NCI-H446 treated with DMSO at 0.1 percent for 48 hours (cell line): ENCODE measurements around the gene USP8.
"Not testable (repeated sequence)": the region's sequence is repeated elsewhere in the genome, so short reads cannot be mapped to it uniquely, and the experiment has no call there.

Experiments
- DNase-seq: peaks from one replicate; lab custom pipeline; 2025; lab: John Stamatoyannopoulos, UW

The USP8 gene

GRCh38 chr15:50424066-50424890, at the start of gene USP8:
Gene USP8 (plus strand): TSS chr15:50424405. CDS start chr15:50439074, 14,669 bp downstream.
- peak; percentile 89 for DNase-seq

DNA sequence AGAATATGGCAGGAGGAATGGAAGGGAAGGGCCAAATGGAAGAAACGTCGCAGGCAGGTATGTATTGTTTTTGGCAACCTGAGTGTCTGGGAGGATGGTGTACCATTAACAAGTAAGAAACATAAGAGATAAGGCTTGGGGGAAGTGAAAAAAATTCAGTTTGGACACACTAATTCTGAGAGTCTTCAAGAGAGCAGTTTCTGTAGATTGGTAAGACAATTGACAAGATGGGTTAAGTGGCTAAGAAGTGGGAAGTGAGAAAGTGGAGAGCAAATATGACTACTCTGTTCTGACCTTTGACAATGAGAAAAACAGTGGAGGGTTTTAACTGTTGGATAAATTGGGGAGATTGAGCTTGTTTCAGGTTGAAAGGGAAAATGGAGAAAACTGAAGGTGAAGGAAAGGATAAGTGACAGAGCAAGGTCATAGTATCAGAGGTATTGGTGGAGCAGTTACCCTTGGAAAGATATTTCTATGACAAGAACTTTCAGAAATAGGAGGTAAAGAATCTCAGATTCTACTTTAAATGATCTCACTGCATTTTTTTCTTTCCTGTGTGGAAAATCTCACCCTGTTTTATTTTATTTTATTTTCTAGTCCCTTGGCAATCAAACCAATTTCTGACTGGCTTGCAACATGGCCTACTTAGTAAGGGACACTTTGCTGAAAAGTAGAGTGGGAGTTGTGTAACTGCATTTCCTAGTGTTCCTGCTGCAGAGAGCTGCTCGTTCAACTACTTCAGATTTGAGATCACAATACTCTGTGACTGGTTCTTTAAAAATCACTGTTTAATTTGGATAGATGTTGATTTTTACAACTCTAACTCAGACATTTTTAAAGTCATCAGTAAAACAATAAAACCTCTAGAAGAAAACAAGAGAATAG, 46.1 kb upstream of the USP8 start:
- no peak for DNase-seq

DNA sequence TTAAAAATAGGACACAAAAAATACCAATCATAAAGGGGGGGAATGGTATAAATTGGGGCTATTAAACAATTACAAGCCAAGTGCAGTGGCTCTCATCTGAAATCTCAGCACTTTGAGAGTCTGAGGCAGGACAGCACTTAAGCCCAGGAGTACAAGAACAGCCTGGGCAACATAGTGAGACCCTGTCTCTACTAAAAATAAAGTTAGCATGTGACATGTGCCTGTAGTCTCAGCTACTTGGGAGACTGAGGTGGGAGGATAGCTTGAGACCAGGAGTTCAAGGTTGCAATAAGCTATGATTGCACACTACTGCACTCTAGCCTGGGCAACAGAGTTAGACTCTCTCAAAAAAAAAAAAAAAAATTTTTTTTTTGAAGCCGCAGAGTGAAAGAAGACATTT, 45.4 kb upstream of the USP8 start:
- DNase-seq = no peak

- not testable (repeated sequence) for DNase-seq
Measured at GRCh38 chr15:50379413-50379812, 44.8 kb upstream of the USP8 start.

DNA sequence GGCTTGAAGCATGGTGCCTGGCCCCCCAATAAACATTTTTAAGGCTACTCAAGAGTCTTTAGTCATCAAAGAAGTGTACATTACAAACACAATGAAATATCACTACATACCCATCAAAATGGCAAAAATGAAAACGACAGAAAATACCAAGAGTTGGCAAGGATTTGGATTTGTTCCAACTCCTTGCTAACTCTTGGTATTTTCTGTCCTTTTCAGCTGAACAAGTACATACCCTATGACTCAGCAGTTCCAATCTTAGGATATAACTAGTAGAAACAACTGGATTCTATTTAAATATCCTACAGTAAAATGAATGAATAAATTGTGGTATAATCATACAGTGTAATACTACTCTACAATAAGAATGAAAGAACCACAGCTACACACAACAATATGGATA, 44.1 kb upstream of the USP8 start:
- DNase-seq = no peak

DNA sequence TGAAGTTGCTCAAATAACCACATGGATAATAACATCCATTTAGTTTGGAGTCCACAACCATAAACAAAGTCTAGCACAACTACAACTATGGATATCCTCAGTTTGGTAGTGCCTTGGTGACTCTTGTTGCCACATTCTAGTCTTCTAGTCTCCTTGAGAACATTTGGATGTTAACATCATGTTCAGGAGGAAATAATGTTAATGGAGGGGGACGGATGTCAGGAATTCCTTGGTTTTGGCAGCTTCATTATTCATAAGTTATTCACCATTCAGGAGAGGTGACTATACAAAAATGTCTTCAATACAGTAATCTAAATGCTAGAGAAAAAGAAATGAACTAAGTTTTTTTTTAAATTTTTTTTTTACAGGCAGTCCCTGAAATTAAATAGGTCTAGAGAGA, 42.8 kb upstream of the USP8 start:
- DNase-seq = no peak

GRCh38 chr15:50382408-50382807, 41.8 kb upstream of the USP8 start:
- DNase-seq = not testable (repeated sequence)

DNA sequence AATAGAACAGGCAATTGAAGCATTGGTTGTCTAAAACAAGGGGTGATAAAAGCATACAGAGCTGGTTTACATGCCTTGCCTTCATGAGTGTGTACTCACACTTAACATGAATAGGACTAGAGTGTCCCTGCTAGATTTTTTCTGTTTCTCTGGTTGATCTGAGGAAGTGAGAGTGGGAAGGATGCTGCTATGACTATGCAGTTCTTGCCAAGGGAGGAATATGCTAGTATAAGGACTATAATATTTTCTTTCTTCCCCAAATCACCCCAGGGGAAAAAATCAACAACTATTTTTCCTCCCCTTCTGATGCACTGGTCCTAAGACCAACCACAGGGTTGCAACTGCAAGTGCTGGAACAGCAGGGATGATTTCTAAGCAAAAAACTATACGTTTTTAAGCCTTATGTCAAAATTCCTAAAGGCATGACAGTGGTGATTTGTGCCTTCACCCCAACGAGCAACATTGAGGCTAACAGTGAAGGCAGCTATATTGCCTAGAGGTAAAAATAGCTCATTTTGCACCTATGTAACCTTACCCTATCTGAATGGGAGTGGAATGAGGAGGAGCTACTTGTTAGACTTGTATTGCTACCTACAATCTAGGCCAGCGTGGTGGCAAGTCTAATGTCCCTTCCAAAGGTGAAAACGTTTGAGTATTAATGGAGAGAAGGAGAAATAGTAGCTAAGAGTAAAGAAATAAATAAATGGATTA, 33.5 kb upstream of the USP8 start:
- no peak for DNase-seq

GRCh38 chr15:50391561-50391960, 32.6 kb upstream of the USP8 start:
- not testable (repeated sequence) for DNase-seq

DNA sequence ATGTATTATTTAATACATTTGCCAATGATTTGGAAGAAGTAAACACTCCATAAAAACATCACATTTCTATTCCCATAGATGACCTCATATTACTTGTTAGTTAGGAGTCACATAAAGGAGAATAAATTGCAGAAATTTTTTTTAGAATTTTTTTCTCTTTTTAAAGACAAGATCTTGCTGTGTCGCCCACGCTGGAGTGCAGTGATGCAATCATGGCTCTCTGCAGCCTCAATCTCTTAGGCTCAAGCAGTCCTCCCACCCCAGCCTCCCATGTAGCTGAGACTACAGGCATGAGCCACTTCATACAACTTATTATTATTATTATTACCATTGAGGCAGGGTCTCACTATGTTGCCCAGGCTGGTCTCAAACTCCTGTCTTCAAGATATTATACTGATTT, 12.3 kb upstream of the USP8 start:
- DNase-seq = no peak

GRCh38 chr15:50414624-50415023, 9.6 kb upstream of the USP8 start:
- no peak for DNase-seq

DNA sequence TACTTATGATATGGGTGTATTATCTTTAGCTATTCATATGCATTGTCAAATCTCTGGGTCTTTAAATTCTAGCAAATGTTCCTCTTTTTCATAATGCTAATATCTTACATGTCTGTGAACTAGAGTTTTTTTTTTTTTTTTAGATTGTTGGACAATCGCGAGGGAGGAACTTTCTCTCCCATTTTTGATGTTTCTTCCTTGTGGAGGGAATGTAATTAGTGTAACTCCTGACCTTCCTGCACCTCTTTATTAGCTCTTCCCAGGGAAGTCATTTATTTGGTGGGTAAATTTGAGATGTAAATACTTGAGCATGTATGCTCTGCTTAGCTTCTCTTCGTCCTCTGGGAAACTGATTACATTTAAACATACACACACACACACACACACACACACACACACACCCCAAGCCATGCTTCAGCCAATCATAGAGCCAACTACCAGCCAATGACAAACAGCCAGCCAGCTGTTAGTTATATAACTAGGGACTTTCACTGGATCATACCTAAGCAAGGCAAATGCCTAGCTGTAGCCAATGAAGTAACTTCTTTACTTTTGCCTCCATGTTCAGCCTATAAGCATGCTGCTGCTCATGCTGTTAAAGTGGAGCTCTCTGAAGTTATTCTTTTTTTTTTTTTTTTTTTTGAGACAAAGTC, 8.3 kb upstream of the USP8 start:
- no peak for DNase-seq

DNA sequence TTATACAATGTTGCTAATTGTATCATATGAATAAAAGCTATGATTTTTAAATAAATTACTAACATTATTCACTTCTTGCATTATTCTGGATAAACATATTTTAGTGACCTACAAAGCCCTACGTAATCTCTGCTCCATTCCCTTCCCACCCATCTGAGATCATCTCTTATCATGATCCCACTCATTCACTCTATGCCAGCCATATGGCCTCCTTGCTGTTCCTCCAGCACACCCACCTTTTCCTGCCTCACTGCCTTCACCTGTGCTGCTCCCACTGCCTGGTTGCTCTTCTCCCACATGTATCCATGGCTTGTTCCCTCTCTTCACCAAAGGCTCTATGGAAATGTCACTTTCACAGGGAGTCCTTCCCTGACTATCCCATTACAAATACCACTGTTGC, 7.3 kb upstream of the USP8 start:
- no peak for DNase-seq

- no peak for DNase-seq
Measured at GRCh38 chr15:50418041-50418583, 6.1 kb upstream of the USP8 start.

DNA sequence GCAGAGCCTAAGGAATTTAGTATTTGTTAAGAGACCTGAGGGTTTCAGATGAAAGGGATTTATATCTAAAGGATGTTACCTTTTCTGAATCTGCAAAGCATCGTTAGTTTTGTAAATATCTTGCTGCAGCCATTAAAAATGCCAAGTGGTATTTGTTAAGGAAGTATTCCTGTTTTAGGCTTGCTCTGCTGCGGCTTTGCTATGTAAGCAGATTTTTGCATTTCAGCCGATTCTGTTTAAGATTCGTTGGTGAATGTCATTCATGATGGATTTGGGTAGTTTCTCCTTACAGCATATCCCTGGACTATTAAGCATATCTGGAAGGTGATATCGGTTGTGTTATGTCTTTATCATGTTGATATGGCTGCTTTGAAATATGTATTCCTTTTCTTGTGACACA, 1.0 kb downstream of the USP8 start:
- no peak for DNase-seq

- not testable (repeated sequence) for DNase-seq
Measured at GRCh38 chr15:50425678-50426246, 1.6 kb downstream of the USP8 start.

- no peak for DNase-seq
Measured at GRCh38 chr15:50426428-50426827, 2.2 kb downstream of the USP8 start.

- no peak for DNase-seq
Measured at GRCh38 chr15:50431204-50431603, 7.0 kb downstream of the USP8 start.

DNA sequence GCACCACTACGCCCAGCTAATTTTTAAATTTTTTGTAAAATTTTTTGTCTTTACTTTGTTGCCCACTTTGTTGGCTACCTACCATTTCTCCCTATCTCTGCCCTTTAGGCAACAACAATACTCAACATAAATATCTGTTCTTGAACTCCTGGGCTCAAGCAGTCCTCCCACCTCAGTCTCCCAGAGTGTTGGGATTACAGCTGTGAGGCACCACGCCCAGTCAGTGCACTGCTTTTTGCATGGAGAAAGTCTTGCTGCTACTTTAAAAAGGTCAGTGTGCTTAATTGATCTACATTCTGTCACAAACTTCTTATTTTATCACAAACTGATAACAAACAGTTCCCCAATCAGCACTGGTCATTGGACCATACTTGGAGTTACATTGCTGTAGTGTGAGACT, 8.0 kb downstream of the USP8 start:
- no peak for DNase-seq

DNA sequence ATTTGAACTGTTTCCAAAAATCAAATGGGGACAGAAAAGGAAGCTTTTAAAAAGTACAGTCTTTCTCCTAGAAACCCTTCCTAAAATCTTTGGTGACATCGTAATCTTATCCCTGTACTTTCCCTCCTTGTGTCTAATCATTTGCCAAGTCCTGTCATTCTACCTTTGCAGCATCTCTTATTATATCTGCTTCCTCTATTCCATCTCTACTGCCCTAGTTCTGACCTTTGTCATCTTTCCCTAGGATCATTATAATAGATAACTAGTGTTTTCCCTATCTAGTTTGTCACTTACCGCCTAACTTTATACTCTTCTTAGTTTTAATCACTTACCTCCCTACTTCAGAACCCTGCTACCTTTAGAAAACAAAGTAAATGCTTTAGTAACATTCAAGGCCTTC, 11.6 kb downstream of the USP8 start:
- DNase-seq = no peak

DNA sequence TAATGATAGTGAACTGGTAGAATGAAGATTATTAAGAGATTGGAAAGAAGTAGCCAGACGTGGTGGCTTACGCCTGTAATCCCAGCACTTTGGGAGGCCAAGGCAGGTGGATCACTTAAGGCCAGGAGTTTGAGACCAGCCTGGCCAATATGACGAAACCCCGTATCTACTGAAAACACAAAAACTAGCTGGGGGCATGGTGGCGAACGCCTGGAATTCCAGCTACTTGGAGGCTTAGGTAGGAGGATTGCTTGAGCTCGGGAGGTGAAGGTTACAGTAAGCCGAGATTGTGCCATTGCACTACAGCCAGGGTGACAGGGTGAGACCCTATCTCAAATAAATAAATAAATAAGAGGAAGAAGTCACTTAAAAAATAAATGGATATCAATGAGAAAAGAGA, 14.0 kb downstream of the USP8 start:
- DNase-seq = no peak
